ENCODE measurements around the gene ADAMTS10.

The ADAMTS10 gene

DNA sequence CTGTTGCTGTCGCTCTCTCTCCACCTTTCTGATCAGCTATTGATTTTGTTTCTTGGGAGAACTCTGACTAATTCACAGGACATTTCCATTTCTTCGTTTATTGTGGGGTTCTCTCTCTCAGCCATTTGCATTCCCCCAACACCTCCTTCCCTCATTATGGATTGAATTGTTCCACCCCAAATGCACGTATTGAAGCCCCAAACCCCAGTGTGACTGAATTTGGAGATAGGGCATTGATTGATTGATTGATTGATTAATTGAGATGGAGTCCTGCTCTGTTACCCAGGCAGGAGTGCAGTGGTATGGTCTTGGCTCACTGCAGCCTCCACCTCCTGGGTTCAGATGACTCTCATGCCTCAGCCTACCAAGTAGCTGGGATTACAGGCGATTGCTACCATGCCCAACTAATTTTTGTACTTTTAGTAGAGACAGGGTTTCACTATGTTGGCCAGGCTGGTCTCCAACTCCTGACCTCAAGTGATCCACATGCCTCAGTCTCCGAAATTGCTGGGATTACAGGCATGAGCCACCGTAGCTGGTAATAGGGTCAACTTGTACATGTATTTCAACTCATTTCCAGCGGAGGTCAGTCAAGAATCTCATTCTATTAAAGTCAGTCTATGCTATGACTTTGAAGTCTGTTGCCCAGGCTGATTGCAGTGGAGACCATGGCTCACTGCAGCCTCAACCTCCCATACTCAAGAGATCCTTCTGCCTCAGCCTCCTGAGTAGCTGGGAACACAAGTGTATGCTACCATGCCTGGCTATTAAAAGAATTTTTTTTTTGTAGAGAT is 33.5 kb upstream of the ADAMTS10 start:
- no peak overlapping the region for H3K4me3 ChIP-seq (ENCODE audit: low read depth, low read length)
- TF ChIP-seq, protein P1, sequence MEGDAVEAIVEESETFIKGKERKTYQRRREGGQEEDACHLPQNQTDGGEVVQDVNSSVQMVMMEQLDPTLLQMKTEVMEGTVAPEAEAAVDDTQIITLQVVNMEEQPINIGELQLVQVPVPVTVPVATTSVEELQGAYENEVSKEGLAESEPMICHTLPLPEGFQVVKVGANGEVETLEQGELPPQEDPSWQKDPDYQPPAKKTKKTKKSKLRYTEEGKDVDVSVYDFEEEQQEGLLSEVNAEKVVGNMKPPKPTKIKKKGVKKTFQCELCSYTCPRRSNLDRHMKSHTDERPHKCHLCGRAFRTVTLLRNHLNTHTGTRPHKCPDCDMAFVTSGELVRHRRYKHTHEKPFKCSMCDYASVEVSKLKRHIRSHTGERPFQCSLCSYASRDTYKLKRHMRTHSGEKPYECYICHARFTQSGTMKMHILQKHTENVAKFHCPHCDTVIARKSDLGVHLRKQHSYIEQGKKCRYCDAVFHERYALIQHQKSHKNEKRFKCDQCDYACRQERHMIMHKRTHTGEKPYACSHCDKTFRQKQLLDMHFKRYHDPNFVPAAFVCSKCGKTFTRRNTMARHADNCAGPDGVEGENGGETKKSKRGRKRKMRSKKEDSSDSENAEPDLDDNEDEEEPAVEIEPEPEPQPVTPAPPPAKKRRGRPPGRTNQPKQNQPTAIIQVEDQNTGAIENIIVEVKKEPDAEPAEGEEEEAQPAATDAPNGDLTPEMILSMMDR (IDR thresholded peaks at IDR 0.05; ENCODE audit: control insufficient read depth, extremely low read depth, insufficient read depth) = no peak
- DNase-seq (ENCODE audit: low read depth) = no peak

DNA sequence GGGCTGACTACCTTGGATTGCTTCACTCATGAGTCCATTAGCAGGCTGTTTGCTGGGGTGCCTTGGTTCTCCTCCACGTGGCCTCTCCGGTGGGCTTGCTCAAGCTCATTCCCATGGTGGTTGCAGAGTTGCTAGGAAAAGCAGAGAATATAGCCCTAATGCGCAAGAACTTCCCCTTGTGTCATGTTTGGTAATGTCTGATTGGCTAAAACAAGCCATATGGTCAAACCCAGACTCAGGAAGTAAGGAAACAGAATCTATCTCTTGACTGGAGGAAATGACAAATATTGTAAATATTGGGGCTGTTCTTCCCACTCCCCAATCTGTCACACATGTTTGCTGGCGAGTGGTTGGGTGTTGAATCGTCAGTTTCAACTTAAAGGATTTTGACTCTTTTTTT is 32.0 kb upstream of the ADAMTS10 start:
- TF ChIP-seq, protein P1 (IDR thresholded peaks at IDR 0.05; ENCODE audit: control insufficient read depth, extremely low read depth, insufficient read depth) = no peak
- H3K4me3 ChIP-seq (ENCODE audit: low read depth, low read length) = no peak overlapping the region
- no peak for DNase-seq (ENCODE audit: low read depth)

DNA sequence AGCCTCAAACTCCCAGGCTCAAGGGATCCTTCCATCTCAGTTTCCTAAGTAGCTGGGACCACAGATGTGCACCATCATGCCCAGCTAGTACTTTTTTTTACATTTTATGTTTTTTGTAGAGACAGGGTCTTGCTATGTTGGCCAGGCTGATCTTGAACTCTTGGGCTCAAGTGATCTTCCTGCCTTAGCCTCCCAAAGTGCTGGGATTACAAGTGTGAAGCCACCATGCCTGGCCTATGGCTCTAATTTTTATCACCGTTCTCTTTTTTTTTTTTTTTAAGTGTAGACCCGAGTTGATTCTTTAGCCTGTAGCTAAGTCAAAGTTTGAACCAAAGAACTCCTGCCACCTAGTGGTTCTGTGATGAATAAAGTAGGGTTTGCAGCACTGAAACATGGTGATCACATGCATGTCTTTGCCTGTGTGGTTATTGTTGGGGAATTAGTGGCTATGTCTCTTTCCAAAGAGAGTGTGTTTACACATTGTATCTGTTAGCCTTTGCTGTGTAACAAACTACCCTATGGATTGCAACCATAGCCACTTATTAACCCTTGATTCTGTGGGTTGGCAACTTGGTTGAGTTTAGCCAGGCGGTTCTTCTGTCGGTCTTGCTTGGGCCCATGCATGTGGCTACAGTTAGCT is 31.5 kb upstream of the ADAMTS10 start:
- H3K4me3 ChIP-seq (ENCODE audit: low read depth, low read length) = no peak overlapping the region
- no peak for DNase-seq (ENCODE audit: low read depth)
- TF ChIP-seq, protein P1 (IDR thresholded peaks at IDR 0.05; ENCODE audit: control insufficient read depth, extremely low read depth, insufficient read depth) = 0 out of 2 replicates have a peak, but pooled peaks have one; percentile 9

DNA sequence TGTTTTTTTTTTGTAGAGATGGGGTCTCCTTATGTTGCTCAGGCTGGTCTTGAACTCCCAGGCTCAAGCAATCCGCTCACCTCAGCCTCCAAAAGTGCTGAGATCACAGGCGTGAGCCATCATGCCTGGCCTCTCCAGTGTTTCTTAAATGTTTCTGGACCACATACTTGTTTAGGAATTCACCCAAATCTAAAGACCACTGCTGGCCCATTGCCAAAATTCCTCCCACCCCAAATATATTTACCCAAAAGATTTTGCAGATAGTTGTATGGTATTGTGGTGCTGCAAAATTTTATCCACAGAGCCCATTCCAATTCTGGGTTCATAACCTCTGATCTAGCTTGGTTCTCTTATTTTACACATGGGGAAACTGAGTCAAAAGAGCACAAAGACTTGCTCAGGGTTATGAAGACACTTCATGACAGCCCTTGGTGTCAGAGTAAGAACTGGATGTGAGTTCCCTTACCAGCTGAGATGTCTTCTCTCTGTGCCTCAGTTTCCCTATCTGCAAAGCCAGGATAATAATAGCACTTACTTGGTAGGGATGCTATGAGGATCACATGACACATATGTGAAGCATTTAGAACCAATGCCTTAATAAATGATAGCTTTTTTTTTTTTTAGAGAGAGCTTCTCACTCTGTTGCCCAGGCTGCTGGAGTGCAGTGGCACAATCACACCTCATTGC is 30.8 kb upstream of the ADAMTS10 start:
- TF ChIP-seq, protein P1 (IDR thresholded peaks at IDR 0.05; ENCODE audit: control insufficient read depth, extremely low read depth, insufficient read depth) = no peak
- no peak overlapping the region for H3K4me3 ChIP-seq (ENCODE audit: low read depth, low read length)
- no peak for DNase-seq (ENCODE audit: low read depth)

DNA sequence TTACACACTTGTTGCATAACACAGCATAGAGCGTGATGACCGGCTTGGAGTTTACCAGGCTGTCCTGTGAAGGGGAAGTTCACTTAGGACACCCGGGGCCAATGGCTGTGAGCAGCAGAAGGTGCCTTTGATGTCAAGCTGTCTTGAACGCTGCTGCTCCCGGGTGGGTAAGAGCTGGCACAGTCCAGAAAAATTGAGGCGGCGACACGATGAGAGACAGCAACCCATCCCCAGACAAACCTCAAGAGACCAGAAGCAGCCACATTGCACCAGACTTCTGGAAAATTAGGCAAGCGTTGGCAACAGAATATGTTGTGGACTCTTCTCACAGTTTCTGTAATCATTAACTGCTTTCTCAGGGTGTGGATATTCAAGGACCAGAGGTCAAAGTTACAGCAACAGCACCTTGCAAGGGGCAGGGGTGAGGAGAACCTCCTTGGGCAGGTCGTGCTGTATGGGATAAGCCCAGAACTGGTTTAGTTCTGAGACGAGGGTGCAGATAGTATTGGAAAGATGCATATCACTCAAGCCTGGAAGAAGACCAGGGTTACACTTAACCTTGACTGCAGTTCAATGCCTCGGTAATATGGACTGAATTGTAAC is 30.0 kb upstream of the ADAMTS10 start:
- no peak overlapping the region for H3K4me3 ChIP-seq (ENCODE audit: low read depth, low read length)
- DNase-seq (ENCODE audit: low read depth) = no peak
- TF ChIP-seq, protein P1 (IDR thresholded peaks at IDR 0.05; ENCODE audit: control insufficient read depth, extremely low read depth, insufficient read depth) = no peak

DNA sequence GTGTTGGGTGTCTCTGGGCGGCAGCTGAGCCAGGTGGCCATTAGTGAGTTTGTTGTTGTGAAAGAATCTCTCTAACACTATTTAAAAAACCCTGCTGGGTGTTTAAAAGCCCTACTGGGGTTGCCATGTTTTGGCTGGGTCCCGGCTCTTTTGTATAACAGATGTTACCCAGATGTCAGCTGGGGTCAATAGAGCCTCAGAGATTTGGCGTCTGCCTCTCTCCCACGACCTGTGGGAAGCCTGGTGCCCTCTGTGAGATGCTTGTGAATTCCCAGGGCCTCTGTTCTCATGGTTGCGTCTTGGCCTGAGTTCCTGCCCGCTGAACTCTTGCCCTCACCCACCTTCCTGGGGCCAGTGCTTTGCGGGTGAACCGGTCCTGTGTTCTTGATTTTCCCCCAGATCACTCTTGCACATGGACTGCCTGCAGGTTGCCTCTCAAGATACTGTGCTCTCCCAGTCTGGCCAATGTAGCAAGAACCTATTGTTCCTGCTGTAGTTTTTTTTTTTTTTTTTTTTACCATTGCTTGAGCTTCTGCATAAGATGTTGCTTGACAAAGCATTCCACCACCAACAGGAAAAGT is 29.4 kb upstream of the ADAMTS10 start:
- no peak for DNase-seq (ENCODE audit: low read depth)
- TF ChIP-seq, protein P1 (IDR thresholded peaks at IDR 0.05; ENCODE audit: control insufficient read depth, extremely low read depth, insufficient read depth) = no peak
- H3K4me3 ChIP-seq (ENCODE audit: low read depth, low read length) = no peak overlapping the region

All from LNCaP clone FGC (cell line).